Vagina (tissue), 2 donors: ENCODE measurements around the gene PLSCR1.

Experiments used
- CTCF ChIP-seq, 3 experiments: fragments of 450-650 bp in 2 of 3; fragments of 200-600 bp in 1 of 3; sonication (generic) in 1 of 3; IDR thresholded peaks; one replicate each; pipeline ENCODE4 v1.5.1; 2017 to 2019; ENCODE audit warnings: antibody characterized with exemption in 3 of 3, mild to moderate bottlenecking in 2 of 3, moderate library complexity in 2 of 3
- POLR2AphosphoS5 ChIP-seq, 2 donors: sonication (generic); formaldehyde crosslinking; IDR thresholded peaks; one replicate each; pipeline ENCODE4 v1.9.0; 2017; ENCODE audit warnings: antibody characterized with exemption in 2 of 2, mild to moderate bottlenecking in 2 of 2, low read depth in 1 of 2; ENCODE audit not compliant: insufficient read depth in 1 of 2

DNA sequence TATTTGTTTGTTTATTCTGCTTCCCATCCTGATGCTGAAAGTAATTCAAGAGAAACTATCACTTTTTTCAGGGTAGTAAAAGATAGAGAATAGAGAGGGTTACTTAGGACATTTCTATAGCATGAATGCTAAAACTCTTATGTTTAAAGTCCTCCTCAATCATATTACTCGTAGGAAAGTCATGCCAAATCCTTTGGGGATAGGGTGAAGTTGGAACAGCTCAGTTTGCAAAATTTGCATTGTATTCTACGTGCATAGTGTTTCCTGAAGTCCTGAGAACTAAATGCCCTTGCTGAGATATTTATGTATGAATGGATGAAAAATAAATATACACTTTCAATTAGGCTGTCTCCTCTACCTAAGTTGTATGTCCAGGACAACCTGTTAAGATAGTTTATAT lies 46.1 kb upstream of the PLSCR1 start:
- no peak for TF ChIP-seq CTCF (IDR thresholded peaks at IDR 0.05)
- no peak for TF ChIP-seq POLR2AphosphoS5 (IDR thresholded peaks at IDR 0.05; ENCODE audit: insufficient read depth in 1 of 2, low read depth in 1 of 2)
